ENCODE results near the gene TCERG1L. TPM values are rescaled to one million over a fixed set of nuclear protein-coding genes. Genes with fewer than 3 reads are reported as not detected.
"Not testable (repeated sequence)": the region's sequence is repeated elsewhere in the genome, so short reads cannot be mapped to it uniquely, and the experiment has no call there.

TCERG1L gene
- total RNA-seq, 1 experiment from 2014 or later = not detected

DNA sequence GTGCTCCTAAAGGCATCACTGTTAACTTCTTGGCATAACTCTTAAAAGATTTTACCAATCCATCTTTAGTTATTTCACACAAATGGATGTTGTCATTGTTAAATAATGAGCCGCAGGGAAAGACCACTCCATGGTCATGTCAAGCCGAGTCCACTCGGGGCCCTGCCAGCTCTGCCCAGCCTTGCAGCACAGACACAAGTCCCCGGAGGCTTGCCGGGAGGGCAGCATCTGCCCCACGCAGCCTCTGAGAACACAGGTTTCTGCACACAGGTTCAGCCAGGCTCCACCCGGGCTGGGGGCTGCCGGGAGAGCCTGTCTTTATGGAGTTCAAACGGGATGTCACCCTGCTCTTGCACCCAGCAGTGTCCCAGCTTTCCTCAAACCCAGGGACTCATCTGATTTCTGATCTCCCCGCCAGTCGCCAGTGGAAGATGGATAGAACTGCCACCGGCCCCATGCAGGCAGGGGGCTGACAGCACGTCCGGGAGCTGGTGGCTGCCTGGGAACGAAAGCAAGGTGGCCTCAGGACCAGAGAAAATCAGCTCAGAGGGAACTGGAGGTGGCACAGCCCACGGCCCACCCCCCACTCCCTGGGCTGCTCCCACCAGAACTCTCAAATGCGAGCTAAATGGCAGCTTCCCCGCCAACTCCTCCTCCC, 156.2 kb downstream of the TCERG1L start:
- Histone ChIP-seq H2AFZ (ENCODE audit: low read length) (no peak overlapping the region), H3K4me3 (ENCODE audit: low read length) (no peak overlapping the region), H3K27me3 (ENCODE audit: low read length) (no peaks in the 10 kb centered on the region; the same call in 1 of the 2 replicates), H3K4me2 (ENCODE audit: low read depth, low read length, poor library complexity, severe bottlenecking) (no peak overlapping the region), H3K79me2 (ENCODE audit: low read length) (no peaks in the 10 kb centered on the region), H3K27ac (ENCODE audit: low read length) (no peak overlapping the region), H3K9ac (ENCODE audit: low read length) (no peak overlapping the region), H3K4me1 (ENCODE audit: low read length) (peaks cover 12% of the 10 kb centered on the region), H4K20me1 (ENCODE audit: insufficient read depth, low read depth, low read length) (no peaks in the 10 kb centered on the region), H3K36me3 (ENCODE audit: insufficient read depth, low read length) (no peaks in the 10 kb centered on the region), H3K9me3 (ENCODE audit: low read length) (no peaks in the 10 kb centered on the region), H3K9me2 (replicated peaks; ENCODE audit: insufficient read depth, low read length) (no peaks in the 10 kb centered on the region)
- no peak for DNase-seq

- Histone ChIP-seq H3K79me2 (ENCODE audit: low read length) (no peaks in the 10 kb centered on the region), H3K9me2 (replicated peaks; ENCODE audit: insufficient read depth, low read length) (no peaks in the 10 kb centered on the region), H3K9ac (ENCODE audit: low read length) (no peak overlapping the region), H2AFZ (ENCODE audit: low read length) (no peak overlapping the region), H3K36me3 (ENCODE audit: insufficient read depth, low read length) (no peaks in the 10 kb centered on the region), H3K4me3 (ENCODE audit: low read length) (no peak overlapping the region), H3K27me3 (ENCODE audit: low read length) (no peaks in the 10 kb centered on the region; the same call in 1 of the 2 replicates), H4K20me1 (ENCODE audit: insufficient read depth, low read depth, low read length) (no peaks in the 10 kb centered on the region), H3K27ac (ENCODE audit: low read length) (no peak overlapping the region), H3K4me1 (ENCODE audit: low read length) (peaks cover 11% of the 10 kb centered on the region), H3K4me2 (ENCODE audit: low read depth, low read length, poor library complexity, severe bottlenecking) (no peak overlapping the region), H3K9me3 (ENCODE audit: low read length) (no peaks in the 10 kb centered on the region)
- no peak for DNase-seq
Observed at GRCh38 chr10:131154306-131155025, 157.1 kb downstream of the TCERG1L start.

DNA sequence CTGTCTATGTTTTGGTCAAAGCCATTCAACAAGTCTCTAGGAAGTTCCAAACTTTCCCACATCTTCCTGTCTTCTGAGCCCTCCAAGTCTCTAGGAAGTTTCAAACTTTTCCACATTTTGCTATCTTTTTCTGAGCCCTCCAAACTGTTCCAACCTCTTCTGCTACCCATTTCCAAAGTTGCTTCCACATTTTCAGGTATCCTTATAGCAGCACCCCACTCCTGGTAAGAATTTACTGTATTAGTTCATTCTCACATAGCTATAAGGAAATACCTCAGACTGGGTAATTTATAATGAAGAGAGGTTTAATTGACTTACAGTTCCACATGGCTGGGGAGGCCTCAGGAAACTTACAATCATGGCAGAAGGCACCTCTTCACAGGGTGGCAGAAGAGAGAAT, 159.1 kb downstream of the TCERG1L start:
- not testable (repeated sequence) for H3K4me2 ChIP-seq (ENCODE audit: low read depth, low read length, poor library complexity, severe bottlenecking); H3K36me3 ChIP-seq (ENCODE audit: insufficient read depth, low read length); H3K4me1 ChIP-seq (ENCODE audit: low read length); H4K20me1 ChIP-seq (ENCODE audit: insufficient read depth, low read depth, low read length); H3K27me3 ChIP-seq (ENCODE audit: low read length); H2AFZ ChIP-seq (ENCODE audit: low read length); H3K9ac ChIP-seq (ENCODE audit: low read length); DNase-seq; H3K4me3 ChIP-seq (ENCODE audit: low read length); H3K79me2 ChIP-seq (ENCODE audit: low read length); H3K27ac ChIP-seq (ENCODE audit: low read length); H3K9me3 ChIP-seq (ENCODE audit: low read length); H3K9me2 ChIP-seq (replicated peaks; ENCODE audit: insufficient read depth, low read length)

DNA sequence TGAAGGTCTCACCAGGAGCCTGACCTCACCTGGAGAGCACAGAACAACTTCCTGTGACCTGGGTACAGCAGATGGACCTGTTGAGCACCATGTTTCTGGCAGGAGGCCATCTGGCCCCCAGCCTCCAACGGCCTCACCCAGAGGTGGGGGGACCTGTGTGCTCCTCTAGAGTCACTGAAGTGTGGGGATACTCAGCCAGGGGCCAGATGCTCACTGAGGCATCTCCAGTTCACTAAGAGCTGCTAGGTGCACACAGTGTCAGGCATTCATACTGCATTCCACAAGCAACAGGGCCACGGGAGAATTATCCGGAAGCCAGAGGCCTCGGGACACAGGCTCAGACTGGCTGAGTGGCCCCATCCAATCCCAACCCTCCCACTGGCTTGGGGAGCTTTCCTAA, 161.4 kb downstream of the TCERG1L start:
- Histone ChIP-seq H3K9me3 (ENCODE audit: low read length) (no peaks in the 10 kb centered on the region), H3K27ac (ENCODE audit: low read length) (no peak overlapping the region), H3K79me2 (ENCODE audit: low read length) (no peaks in the 10 kb centered on the region), H3K36me3 (ENCODE audit: insufficient read depth, low read length) (no peaks in the 10 kb centered on the region), H2AFZ (ENCODE audit: low read length) (no peak overlapping the region), H3K4me1 (ENCODE audit: low read length) (peaks cover 8% of the 10 kb centered on the region), H3K4me3 (ENCODE audit: low read length) (no peak overlapping the region), H3K27me3 (ENCODE audit: low read length) (no peaks in the 10 kb centered on the region; the same call in 1 of the 2 replicates), H3K4me2 (ENCODE audit: low read depth, low read length, poor library complexity, severe bottlenecking) (no peak overlapping the region), H4K20me1 (ENCODE audit: insufficient read depth, low read depth, low read length) (no peaks in the 10 kb centered on the region), H3K9me2 (replicated peaks; ENCODE audit: insufficient read depth, low read length) (no peaks in the 10 kb centered on the region), H3K9ac (ENCODE audit: low read length) (no peak overlapping the region)
- DNase-seq = no peak

- Histone ChIP-seq H3K9ac (ENCODE audit: low read length) (no peak overlapping the region), H3K4me2 (ENCODE audit: low read depth, low read length, poor library complexity, severe bottlenecking) (no peak overlapping the region), H3K9me2 (replicated peaks; ENCODE audit: insufficient read depth, low read length) (no peaks in the 10 kb centered on the region), H4K20me1 (ENCODE audit: insufficient read depth, low read depth, low read length) (no peaks in the 10 kb centered on the region), H3K9me3 (ENCODE audit: low read length) (no peaks in the 10 kb centered on the region), H3K4me1 (ENCODE audit: low read length) (peaks cover 13% of the 10 kb centered on the region), H3K4me3 (ENCODE audit: low read length) (no peak overlapping the region), H3K79me2 (ENCODE audit: low read length) (no peaks in the 10 kb centered on the region), H3K27me3 (ENCODE audit: low read length) (no peaks in the 10 kb centered on the region; the same call in 1 of the 2 replicates), H2AFZ (ENCODE audit: low read length) (no peak overlapping the region), H3K27ac (ENCODE audit: low read length) (no peak overlapping the region), H3K36me3 (ENCODE audit: insufficient read depth, low read length) (no peaks in the 10 kb centered on the region)
- no peak for DNase-seq
Observed at GRCh38 chr10:131149586-131149985, 161.9 kb downstream of the TCERG1L start.

- Histone ChIP-seq H3K9me2 (replicated peaks; ENCODE audit: insufficient read depth, low read length) (no peaks in the 10 kb centered on the region), H3K27me3 (ENCODE audit: low read length) (no peaks in the 10 kb centered on the region; the same call in 1 of the 2 replicates), H3K4me3 (ENCODE audit: low read length) (no peak overlapping the region), H3K4me2 (ENCODE audit: low read depth, low read length, poor library complexity, severe bottlenecking) (no peak overlapping the region), H3K27ac (ENCODE audit: low read length) (no peak overlapping the region), H3K9ac (ENCODE audit: low read length) (no peak overlapping the region), H4K20me1 (ENCODE audit: insufficient read depth, low read depth, low read length) (no peaks in the 10 kb centered on the region), H2AFZ (ENCODE audit: low read length) (no peak overlapping the region), H3K4me1 (ENCODE audit: low read length) (peaks cover 18% of the 10 kb centered on the region), H3K9me3 (ENCODE audit: low read length) (no peaks in the 10 kb centered on the region), H3K36me3 (ENCODE audit: insufficient read depth, low read length) (no peaks in the 10 kb centered on the region), H3K79me2 (ENCODE audit: low read length) (no peaks in the 10 kb centered on the region)
- DNase-seq = no peak
Observed at GRCh38 chr10:131149111-131149510, 162.4 kb downstream of the TCERG1L start.

GRCh38 chr10:131148270-131148669, 163.3 kb downstream of the TCERG1L start:
- H3K36me3 ChIP-seq (ENCODE audit: insufficient read depth, low read length) = no peaks in the 10 kb centered on the region
- H3K9me2 ChIP-seq (replicated peaks; ENCODE audit: insufficient read depth, low read length) = no peaks in the 10 kb centered on the region
- no peaks in the 10 kb centered on the region for H4K20me1 ChIP-seq (ENCODE audit: insufficient read depth, low read depth, low read length)
- no peak overlapping the region for H3K27ac ChIP-seq (ENCODE audit: low read length)
- no peak overlapping the region for H2AFZ ChIP-seq (ENCODE audit: low read length)
- no peak overlapping the region for H3K4me3 ChIP-seq (ENCODE audit: low read length)
- H3K4me2 ChIP-seq (ENCODE audit: low read depth, low read length, poor library complexity, severe bottlenecking) = no peak overlapping the region
- H3K4me1 ChIP-seq (ENCODE audit: low read length) = peaks cover 19% of the 10 kb centered on the region
- no peak for DNase-seq
- no peaks in the 10 kb centered on the region; the same call in 1 of the 2 replicates for H3K27me3 ChIP-seq (ENCODE audit: low read length)
- no peak overlapping the region for H3K9ac ChIP-seq (ENCODE audit: low read length)
- H3K79me2 ChIP-seq (ENCODE audit: low read length) = no peaks in the 10 kb centered on the region
- H3K9me3 ChIP-seq (ENCODE audit: low read length) = no peaks in the 10 kb centered on the region

GRCh38 chr10:131147301-131147975, 164.1 kb downstream of the TCERG1L start:
- no peak for DNase-seq
- Histone ChIP-seq H3K36me3 (ENCODE audit: insufficient read depth, low read length) (no peaks in the 10 kb centered on the region), H2AFZ (ENCODE audit: low read length) (no peak overlapping the region), H3K79me2 (ENCODE audit: low read length) (no peaks in the 10 kb centered on the region), H3K9me3 (ENCODE audit: low read length) (no peaks in the 10 kb centered on the region), H3K27ac (ENCODE audit: low read length) (no peak overlapping the region), H3K9me2 (replicated peaks; ENCODE audit: insufficient read depth, low read length) (no peaks in the 10 kb centered on the region), H3K27me3 (ENCODE audit: low read length) (no peaks in the 10 kb centered on the region; the same call in 1 of the 2 replicates), H4K20me1 (ENCODE audit: insufficient read depth, low read depth, low read length) (no peaks in the 10 kb centered on the region), H3K9ac (ENCODE audit: low read length) (no peak overlapping the region), H3K4me2 (ENCODE audit: low read depth, low read length, poor library complexity, severe bottlenecking) (no peak overlapping the region), H3K4me1 (ENCODE audit: low read length) (peaks cover 19% of the 10 kb centered on the region), H3K4me3 (ENCODE audit: low read length) (no peak overlapping the region)

Measured in Karpas-422 (cell line).